Heart left ventricle (tissue), 13 donors: Measurements from ENCODE around the gene ZNF341.

Experiments used
- POLR2A ChIP-seq, 2 donors: fragments of 450-650 bp; IDR thresholded peaks; one replicate each; pipeline ENCODE4 v1.6.1; 2017; ENCODE audit warnings: antibody characterized with exemption in 2 of 2, mild to moderate bottlenecking in 2 of 2, moderate library complexity in 2 of 2
- TF ChIP-seq, protein P1 (sequence below), 12 donors: fragments of 200-600 bp; sonication (generic) in 4 of 12; IDR thresholded peaks; one replicate each; pipeline versions ENCODE4 v1.5.0 to v1.8.0; 2018 to 2022; ENCODE audit warnings: antibody characterized with exemption in 12 of 12, mild to moderate bottlenecking in 5 of 12
- donor health status: ischemic (EF 13 %, LVEDD 7.1; RV severe dilation, severe dysfunction).
- donor health status: DM: no; HTN: yes; CAD: no.
- donor health status: DM: no; HTN: no; CAD: no.
- donor health status: ischemic (EF 25% LVEDD 6.9; RV normal size, moderate dysfunction).
- donor health status: ischemic (EF 25% LVEDD 5.7; RV mildly dilated, moderate dysfunction).
- donor health status: ischemic (EF 35%, LVEDD 5.7; RV mildly dilated, moderate dysfunction).
- donor health status: nonischemic (EF 11% LVEDD 7.7; RV severe dilation, severe dysfunction).
- donor health status: DM: yes; HTN: yes; CAD: no.
- donor health status: PGD.
- donor health status: ischemic (EF 29% LVEDD 5.4; RV normal size, mild dysfunction).
- donor health status: nonischemic (EF 23%, LVEDD 6.1; RV moderate dilation, normal function).

DNA sequence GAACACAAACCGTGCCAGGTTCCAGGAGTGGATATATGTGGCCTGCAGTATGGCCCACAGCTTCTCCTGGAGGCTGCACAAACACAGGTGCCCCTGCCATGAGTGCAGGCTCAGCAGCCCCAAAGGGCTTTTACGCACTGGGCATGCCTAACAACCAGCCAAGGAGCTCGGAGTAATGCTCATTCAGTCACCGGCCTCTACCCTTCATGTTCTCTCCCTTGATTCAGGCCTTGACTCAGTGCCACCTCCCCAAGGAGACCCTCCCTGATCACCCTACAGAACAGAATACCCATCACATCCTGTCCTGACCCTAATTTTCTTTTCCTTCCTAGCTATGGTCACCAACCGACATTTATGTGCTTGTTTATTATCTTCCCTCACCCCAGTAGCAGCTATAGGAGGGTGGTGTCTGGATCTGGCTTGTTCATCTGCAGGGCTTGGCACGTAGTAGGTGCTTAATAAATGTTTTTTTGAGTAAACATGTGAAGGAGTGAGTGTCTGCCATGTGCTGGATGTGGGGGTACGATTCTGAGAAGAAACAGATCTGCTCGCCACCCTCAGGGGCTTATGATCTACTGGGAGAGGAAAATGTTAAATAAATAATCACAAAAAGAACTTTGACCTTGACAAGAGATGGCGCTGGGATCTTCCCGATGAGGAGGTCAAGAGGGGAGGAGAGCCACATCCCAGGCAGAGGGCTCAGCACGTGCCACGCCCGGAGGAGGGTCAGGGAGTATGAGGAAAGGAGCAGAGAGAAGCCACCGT lies 20.9 kb upstream of the ZNF341 start:
- TF ChIP-seq POLR2A (IDR thresholded peaks at IDR 0.05): no peak
- TF ChIP-seq, protein P1, sequence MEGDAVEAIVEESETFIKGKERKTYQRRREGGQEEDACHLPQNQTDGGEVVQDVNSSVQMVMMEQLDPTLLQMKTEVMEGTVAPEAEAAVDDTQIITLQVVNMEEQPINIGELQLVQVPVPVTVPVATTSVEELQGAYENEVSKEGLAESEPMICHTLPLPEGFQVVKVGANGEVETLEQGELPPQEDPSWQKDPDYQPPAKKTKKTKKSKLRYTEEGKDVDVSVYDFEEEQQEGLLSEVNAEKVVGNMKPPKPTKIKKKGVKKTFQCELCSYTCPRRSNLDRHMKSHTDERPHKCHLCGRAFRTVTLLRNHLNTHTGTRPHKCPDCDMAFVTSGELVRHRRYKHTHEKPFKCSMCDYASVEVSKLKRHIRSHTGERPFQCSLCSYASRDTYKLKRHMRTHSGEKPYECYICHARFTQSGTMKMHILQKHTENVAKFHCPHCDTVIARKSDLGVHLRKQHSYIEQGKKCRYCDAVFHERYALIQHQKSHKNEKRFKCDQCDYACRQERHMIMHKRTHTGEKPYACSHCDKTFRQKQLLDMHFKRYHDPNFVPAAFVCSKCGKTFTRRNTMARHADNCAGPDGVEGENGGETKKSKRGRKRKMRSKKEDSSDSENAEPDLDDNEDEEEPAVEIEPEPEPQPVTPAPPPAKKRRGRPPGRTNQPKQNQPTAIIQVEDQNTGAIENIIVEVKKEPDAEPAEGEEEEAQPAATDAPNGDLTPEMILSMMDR (IDR thresholded peaks at IDR 0.05): no peak
